ENCODE results near the gene LSMEM2. TPM values are rescaled to one million over a fixed set of nuclear protein-coding genes. Genes with fewer than 3 reads are reported as not detected.

The LSMEM2 gene
- total and polyA plus RNA-seq, 5 experiments from 2014 or later: 0.15 to 0.21 TPM; not detected in 3

Other genes with a start within 250 kb of the LSMEM2 start
- gene RBM5, start 190.2 kb upstream of the LSMEM2 start, total RNA-seq: 100 to 1,000 TPM; 387 to 402 TPM
- 10 to 100 TPM; 19.7 to 46.1 (median 35.0) TPM for gene RBM5, start 190.2 kb upstream of the LSMEM2 start, polyA plus RNA-seq
- gene SEMA3F, start 123.8 kb upstream of the LSMEM2 start, total RNA-seq: not detected
- not detected for gene SEMA3F, start 123.8 kb upstream of the LSMEM2 start, polyA plus RNA-seq
- gene GNAT1, start 87.5 kb upstream of the LSMEM2 start, total RNA-seq: not detected
- gene GNAT1, start 87.5 kb upstream of the LSMEM2 start, polyA plus RNA-seq: not detected
- not detected for gene SLC38A3, start 73.8 kb upstream of the LSMEM2 start, total RNA-seq
- gene SLC38A3, start 73.8 kb upstream of the LSMEM2 start, polyA plus RNA-seq: not detected
- gene GNAI2, start 42.9 kb upstream of the LSMEM2 start, total RNA-seq: 100 to 1,000 TPM; 253 to 258 TPM
- 100 to 1,000 TPM; 405 to 534 (median 417) TPM for gene GNAI2, start 42.9 kb upstream of the LSMEM2 start, polyA plus RNA-seq
- 1 to 10 TPM; 1.0 to 1.1 TPM for gene SEMA3B, start 9.9 kb upstream of the LSMEM2 start, total RNA-seq
- gene SEMA3B, start 9.9 kb upstream of the LSMEM2 start, polyA plus RNA-seq: under 1 TPM in 1 of 3 donors, not detected in 2; 0.09 TPM
- gene IFRD2, start 13.3 kb downstream of the LSMEM2 start, total RNA-seq: 10 to 100 TPM; 68.9 TPM
- 10 to 100 TPM; 59.4 to 69.7 (median 60.7) TPM for gene IFRD2, start 13.3 kb downstream of the LSMEM2 start, polyA plus RNA-seq
- gene HYAL3, start 20.3 kb downstream of the LSMEM2 start, total RNA-seq: 1 to 10 TPM; 3.2 to 4.7 TPM
- gene HYAL3, start 20.3 kb downstream of the LSMEM2 start, polyA plus RNA-seq: 1 to 10 TPM; 2.5 to 3.8 (median 3.0) TPM
- 10 to 100 TPM; 33.8 to 36.8 TPM for gene NAA80, start 20.3 kb downstream of the LSMEM2 start, total RNA-seq
- 10 to 100 TPM; 10.8 to 18.7 (median 17.4) TPM for gene NAA80, start 20.3 kb downstream of the LSMEM2 start, polyA plus RNA-seq
- gene HYAL1, start 24.5 kb downstream of the LSMEM2 start, total RNA-seq: under 1 TPM; 0.16 to 0.39 TPM
- under 1 TPM in 2 of 3 donors, not detected in 1; 0.54 to 0.75 TPM for gene HYAL1, start 24.5 kb downstream of the LSMEM2 start, polyA plus RNA-seq
- 1 to 10 TPM; 2.0 to 2.5 TPM for gene HYAL2, start 43.7 kb downstream of the LSMEM2 start, total RNA-seq
- gene HYAL2, start 43.7 kb downstream of the LSMEM2 start, polyA plus RNA-seq: 1 to 10 TPM; 1.8 to 6.1 (median 3.4) TPM
- 10 to 100 TPM; 21.8 to 22.7 TPM for gene TUSC2, start 49.1 kb downstream of the LSMEM2 start, total RNA-seq
- gene TUSC2, start 49.1 kb downstream of the LSMEM2 start, polyA plus RNA-seq: 10 to 100 TPM; 48.4 to 54.3 (median 53.7) TPM
- gene RASSF1, start 61.7 kb downstream of the LSMEM2 start, total RNA-seq: 10 to 100 TPM; 67.3 to 70.8 TPM
- 10 to 100 TPM; 50.8 to 87.6 (median 68.1) TPM for gene RASSF1, start 61.7 kb downstream of the LSMEM2 start, polyA plus RNA-seq
- 1 to 10 TPM; 3.6 to 4.0 TPM for gene ZMYND10, start 66.6 kb downstream of the LSMEM2 start, total RNA-seq
- gene ZMYND10, start 66.6 kb downstream of the LSMEM2 start, polyA plus RNA-seq: not detected
- 10 to 100 TPM; 52.8 to 63.8 TPM for gene NPRL2, start 71.7 kb downstream of the LSMEM2 start, total RNA-seq
- 10 to 100 TPM; 36.2 to 45.3 (median 36.4) TPM for gene NPRL2, start 71.7 kb downstream of the LSMEM2 start, polyA plus RNA-seq
- 10 to 100 TPM; 29.7 to 34.5 TPM for gene CYB561D2, start 71.8 kb downstream of the LSMEM2 start, total RNA-seq
- 10 to 100 TPM; 45.5 to 48.2 (median 47.7) TPM for gene CYB561D2, start 71.8 kb downstream of the LSMEM2 start, polyA plus RNA-seq
- 10 to 100 TPM; 28.7 to 29.8 TPM for gene TMEM115, start 80.4 kb downstream of the LSMEM2 start, total RNA-seq
- gene TMEM115, start 80.4 kb downstream of the LSMEM2 start, polyA plus RNA-seq: 10 to 100 TPM; 15.2 to 29.2 (median 20.3) TPM
- gene CACNA2D2, start 224.5 kb downstream of the LSMEM2 start, total RNA-seq: 1 to 10 TPM; 4.0 to 4.9 TPM
- 1 to 10 TPM in 1 of 3 donors, under 1 TPM in 2; 0.40 to 1.5 (median 0.40) TPM for gene CACNA2D2, start 224.5 kb downstream of the LSMEM2 start, polyA plus RNA-seq